ENCODE measurements around the gene CA5A. TPM values are rescaled to one million over a fixed set of nuclear protein-coding genes. Genes with fewer than 3 reads are reported as not detected.
"Not testable (repeated sequence)": the region's sequence is repeated elsewhere in the genome, so short reads cannot be mapped to it uniquely, and the experiment has no call there.

Gene CA5A
- polyA plus RNA-seq, 2 of the 4 experiments (the other 2 are of a cell fraction) = not detected

DNA sequence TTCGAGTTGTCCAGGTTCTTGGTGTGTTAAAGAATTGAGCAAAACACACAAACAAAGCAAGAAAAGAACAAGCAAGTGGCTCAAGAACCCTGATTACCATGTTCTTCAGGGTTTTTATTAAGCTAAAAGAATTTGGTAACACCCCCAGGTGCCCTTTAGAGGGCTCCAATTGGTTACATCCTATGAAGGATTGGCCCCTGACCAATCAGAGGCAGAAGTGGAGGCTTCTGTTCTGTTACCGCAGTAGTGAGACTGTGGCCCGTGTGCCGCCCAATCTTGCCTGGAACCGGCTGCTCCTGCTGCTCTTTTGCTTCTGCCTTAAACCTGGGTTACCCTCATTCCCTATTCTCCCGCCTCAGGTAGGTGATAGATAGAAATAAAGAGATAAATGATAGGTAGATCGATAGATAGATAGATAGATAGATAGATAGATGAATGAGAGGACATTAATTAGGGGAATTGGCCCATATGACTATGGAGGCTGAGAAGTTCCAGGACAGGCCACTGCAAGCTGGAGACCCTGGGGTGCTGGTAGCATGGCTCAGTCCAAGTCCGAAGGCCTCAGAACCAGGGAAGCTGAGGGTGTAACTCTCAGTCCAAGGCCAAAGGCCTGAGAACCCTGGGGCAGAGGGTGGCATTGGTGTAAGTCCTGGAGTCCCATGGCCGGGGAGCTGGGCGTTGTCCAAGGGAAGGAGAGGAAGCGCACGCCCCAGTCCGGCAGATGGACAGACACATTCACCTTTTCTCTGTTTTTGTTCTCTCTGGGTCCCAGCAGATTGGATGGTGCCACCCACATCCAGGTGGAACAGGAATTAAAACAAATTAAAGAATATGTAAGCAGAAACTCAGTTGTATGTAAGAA, 3.5 kb upstream of the CA5A start:
- no peak for FAIRE-seq
- POLR2A ChIA-PET = interaction anchor here (0.8 kb wide), 1 partner anchor 11 kb away, joined by 3 read pairs; the partner anchor contains the start of gene BANP
- 77% methylated on average over 13 of the region's 13 CpGs for WGBS (ENCODE audit: missing lambda C conversion rate)
- Histone ChIP-seq H3K9me3 (no peaks in the 10 kb centered on the region), H3K27ac (no peak overlapping the region), H3K4me1 (no peaks in the 10 kb centered on the region), H3K4me2 (no peak overlapping the region), H3K4me3 (no peak overlapping the region)
- no peak for TF ChIP-seq HOXB5 (CRISPR knock-in tag; IDR thresholded peaks at IDR 0.05)
- no peak for TF ChIP-seq CHD4 (IDR thresholded peaks at IDR 0.05; ENCODE audit: borderline replicate concordance)
- TF ChIP-seq NR3C1 (IDR thresholded peaks at IDR 0.05) = no peak
- no peak for TF ChIP-seq SREBF2 (IDR thresholded peaks at IDR 0.05)
- TF ChIP-seq, protein P1, sequence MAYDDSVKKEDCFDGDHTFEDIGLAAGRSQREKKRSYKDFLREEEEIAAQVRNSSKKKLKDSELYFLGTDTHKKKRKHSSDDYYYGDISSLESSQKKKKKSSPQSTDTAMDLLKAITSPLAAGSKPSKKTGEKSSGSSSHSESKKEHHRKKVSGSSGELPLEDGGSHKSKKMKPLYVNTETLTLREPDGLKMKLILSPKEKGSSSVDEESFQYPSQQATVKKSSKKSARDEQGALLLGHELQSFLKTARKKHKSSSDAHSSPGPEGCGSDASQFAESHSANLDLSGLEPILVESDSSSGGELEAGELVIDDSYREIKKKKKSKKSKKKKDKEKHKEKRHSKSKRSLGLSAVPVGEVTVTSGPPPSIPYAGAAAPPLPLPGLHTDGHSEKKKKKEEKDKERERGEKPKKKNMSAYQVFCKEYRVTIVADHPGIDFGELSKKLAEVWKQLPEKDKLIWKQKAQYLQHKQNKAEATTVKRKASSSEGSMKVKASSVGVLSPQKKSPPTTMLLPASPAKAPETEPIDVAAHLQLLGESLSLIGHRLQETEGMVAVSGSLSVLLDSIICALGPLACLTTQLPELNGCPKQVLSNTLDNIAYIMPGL (CRISPR knock-in tag; IDR thresholded peaks at IDR 0.05; ENCODE audit: borderline replicate concordance) = no peak
- no peak for TF ChIP-seq RARB (CRISPR knock-in tag; IDR thresholded peaks at IDR 0.05)
- no peak for TF ChIP-seq RCOR1 (IDR thresholded peaks at IDR 0.05; ENCODE audit: low read depth, low read length)
- no peak for TF ChIP-seq CBX8 (IDR thresholded peaks at IDR 0.05)
- TF ChIP-seq EHMT2 (IDR thresholded peaks at IDR 0.05; ENCODE audit: low read depth) = no peak
- no peak for TF ChIP-seq MAZ (IDR thresholded peaks at IDR 0.05; ENCODE audit: borderline replicate concordance, low read depth, low read length)
- no peak for TF ChIP-seq MAFK (IDR thresholded peaks at IDR 0.05; ENCODE audit: partially characterized antibody)
- no peak for TF ChIP-seq ZFP36 (IDR thresholded peaks at IDR 0.05; ENCODE audit: borderline replicate concordance, partially characterized antibody)
- no peak for TF ChIP-seq BHLHE40 (IDR thresholded peaks at IDR 0.05; ENCODE audit: low read depth, low read length)
- TF ChIP-seq POLR2A (IDR thresholded peaks at IDR 0.05; ENCODE audit: low read length) = no peak
- TF ChIP-seq RFX5 (IDR thresholded peaks at IDR 0.05) = no peak
- TF ChIP-seq PHF8 (IDR thresholded peaks at IDR 0.05; ENCODE audit: borderline replicate concordance, low read depth) = no peak
- no peak for TF ChIP-seq EHF (CRISPR knock-in tag; IDR thresholded peaks at IDR 0.05)
- TF ChIP-seq FOSL2 (IDR thresholded peaks at IDR 0.05) = no peak
- no peak for TF ChIP-seq FOSL2 (CRISPR knock-in tag; IDR thresholded peaks at IDR 0.05)
- DNase-seq (ENCODE audit: low read depth in 1 of 2, low spot score in 1 of 2) = no peak
- CTCF ChIA-PET = interaction anchor here (0.8 to 1.0 kb wide), 2 partner anchors 11 to 23 kb away, joined by 3 to 4 read pairs; partner anchors contain the start of gene BANP
- ATAC-seq = peak in 1 of 2 experiments; percentile 63; a peak in 3 of 6 replicates

DNA sequence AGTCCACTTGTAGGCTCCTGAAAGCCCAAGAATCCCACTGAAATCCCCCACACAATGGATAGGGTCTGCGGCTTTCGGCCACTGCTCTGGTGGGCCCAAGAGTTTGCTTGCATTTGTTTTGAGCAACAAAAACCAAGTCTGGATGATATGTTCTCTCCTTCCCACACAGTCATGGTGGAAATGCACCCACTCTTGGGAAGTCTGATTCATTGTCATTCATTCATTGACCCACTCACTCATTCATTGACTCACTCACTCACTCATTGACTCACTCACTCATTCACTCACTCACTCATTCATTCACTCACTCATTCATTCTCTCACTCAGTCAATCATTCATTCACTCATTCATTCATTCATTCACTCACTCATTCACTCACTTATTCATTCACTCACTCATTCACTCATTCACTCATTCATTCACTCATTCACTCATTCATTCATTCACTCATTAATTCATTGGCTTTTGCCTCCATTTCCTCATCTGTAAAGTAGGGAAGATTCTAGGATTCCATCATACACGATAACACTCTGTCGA, 2.2 kb upstream of the CA5A start:
- no peaks in the 10 kb centered on the region for H3K9me3 ChIP-seq
- FAIRE-seq (no peak), ATAC-seq (no peak), DNase-seq (ENCODE audit: low read depth in 1 of 2, low spot score in 1 of 2) (no peak)
- CTCF ChIA-PET = interaction anchor here (0.6 kb wide), 1 partner anchor 8 kb away, joined by 3 read pairs; no protein-coding TSS in a partner anchor
- 85% methylated on average over 4 of the region's 4 CpGs for WGBS (ENCODE audit: missing lambda C conversion rate)
- TF ChIP-seq, protein P2, sequence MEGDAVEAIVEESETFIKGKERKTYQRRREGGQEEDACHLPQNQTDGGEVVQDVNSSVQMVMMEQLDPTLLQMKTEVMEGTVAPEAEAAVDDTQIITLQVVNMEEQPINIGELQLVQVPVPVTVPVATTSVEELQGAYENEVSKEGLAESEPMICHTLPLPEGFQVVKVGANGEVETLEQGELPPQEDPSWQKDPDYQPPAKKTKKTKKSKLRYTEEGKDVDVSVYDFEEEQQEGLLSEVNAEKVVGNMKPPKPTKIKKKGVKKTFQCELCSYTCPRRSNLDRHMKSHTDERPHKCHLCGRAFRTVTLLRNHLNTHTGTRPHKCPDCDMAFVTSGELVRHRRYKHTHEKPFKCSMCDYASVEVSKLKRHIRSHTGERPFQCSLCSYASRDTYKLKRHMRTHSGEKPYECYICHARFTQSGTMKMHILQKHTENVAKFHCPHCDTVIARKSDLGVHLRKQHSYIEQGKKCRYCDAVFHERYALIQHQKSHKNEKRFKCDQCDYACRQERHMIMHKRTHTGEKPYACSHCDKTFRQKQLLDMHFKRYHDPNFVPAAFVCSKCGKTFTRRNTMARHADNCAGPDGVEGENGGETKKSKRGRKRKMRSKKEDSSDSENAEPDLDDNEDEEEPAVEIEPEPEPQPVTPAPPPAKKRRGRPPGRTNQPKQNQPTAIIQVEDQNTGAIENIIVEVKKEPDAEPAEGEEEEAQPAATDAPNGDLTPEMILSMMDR (IDR thresholded peaks at IDR 0.05) = no peak
- TF ChIP-seq RFX5 (IDR thresholded peaks at IDR 0.05) = no peak
- TF ChIP-seq CBX2 (IDR thresholded peaks at IDR 0.05; ENCODE audit: borderline replicate concordance, low read depth) = no peak
- no peak for TF ChIP-seq HEYL (CRISPR knock-in tag; IDR thresholded peaks at IDR 0.05)
- H3K4me1 ChIP-seq = no peaks in the 10 kb centered on the region
- no peak overlapping the region for H3K4me3 ChIP-seq
- POLR2A ChIA-PET = no interaction called here
- H3K4me2 ChIP-seq = no peak overlapping the region
- no peak overlapping the region for H3K27ac ChIP-seq

DNA sequence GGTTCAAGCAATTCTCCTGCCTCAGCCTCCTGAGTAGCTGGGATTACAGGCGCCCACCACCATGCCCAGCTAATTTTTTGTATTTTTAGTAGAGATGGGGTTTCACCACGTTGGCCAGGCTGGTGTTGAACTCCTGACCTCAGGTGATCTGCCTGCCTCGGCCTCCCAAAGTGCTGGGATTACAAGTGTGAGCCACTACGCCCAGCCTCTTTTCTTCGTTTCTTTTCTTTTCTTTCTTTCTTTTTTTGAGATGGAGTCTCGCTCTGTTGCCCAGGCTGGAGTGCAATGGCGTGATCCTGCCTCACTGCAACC, 858 bp upstream of the CA5A start:
- H3K27ac ChIP-seq; DNase-seq (ENCODE audit: low read depth in 1 of 2, low spot score in 1 of 2); H3K4me2 ChIP-seq; POLR2A ChIA-PET; H3K9me3 ChIP-seq; H3K4me1 ChIP-seq; ATAC-seq; FAIRE-seq; H3K4me3 ChIP-seq: not testable (repeated sequence)
- WGBS (ENCODE audit: missing lambda C conversion rate) = 56% methylated on average over 7 of the region's 7 CpGs
- CTCF ChIA-PET = interaction anchor here (1.9 kb wide), 1 partner anchor 10 kb away, joined by 3 read pairs; no protein-coding TSS in a partner anchor

DNA sequence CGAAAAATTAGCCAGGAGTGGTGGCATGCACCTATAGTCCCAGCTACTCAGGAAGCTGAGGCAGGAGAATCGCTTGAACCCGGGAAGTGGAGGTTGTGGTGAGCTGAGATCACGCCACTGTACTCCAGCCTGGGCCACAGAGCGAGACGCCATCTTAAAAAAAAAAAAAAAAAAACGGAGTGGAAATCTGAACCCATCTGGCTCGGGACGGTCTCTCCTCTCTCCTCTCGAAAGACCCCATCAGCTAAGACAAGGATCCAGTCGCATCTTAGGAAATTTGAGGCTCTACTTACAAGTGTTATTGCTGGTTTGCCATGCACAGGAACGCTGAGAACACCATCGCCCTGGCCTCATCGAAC, 334 bp downstream of the CA5A start:
- H3K4me1 ChIP-seq; FAIRE-seq; H3K4me2 ChIP-seq; H3K4me3 ChIP-seq; H3K9me3 ChIP-seq; POLR2A ChIA-PET; H3K27ac ChIP-seq; DNase-seq (ENCODE audit: low read depth in 1 of 2, low spot score in 1 of 2); ATAC-seq: not testable (repeated sequence)
- CTCF ChIA-PET = interaction anchor here (1.0 to 1.9 kb wide), 2 partner anchors 8 to 300 kb away, joined by 3 read pairs; no protein-coding TSS in a partner anchor
- 69% methylated on average over 14 of the region's 14 CpGs for WGBS (ENCODE audit: missing lambda C conversion rate)

DNA sequence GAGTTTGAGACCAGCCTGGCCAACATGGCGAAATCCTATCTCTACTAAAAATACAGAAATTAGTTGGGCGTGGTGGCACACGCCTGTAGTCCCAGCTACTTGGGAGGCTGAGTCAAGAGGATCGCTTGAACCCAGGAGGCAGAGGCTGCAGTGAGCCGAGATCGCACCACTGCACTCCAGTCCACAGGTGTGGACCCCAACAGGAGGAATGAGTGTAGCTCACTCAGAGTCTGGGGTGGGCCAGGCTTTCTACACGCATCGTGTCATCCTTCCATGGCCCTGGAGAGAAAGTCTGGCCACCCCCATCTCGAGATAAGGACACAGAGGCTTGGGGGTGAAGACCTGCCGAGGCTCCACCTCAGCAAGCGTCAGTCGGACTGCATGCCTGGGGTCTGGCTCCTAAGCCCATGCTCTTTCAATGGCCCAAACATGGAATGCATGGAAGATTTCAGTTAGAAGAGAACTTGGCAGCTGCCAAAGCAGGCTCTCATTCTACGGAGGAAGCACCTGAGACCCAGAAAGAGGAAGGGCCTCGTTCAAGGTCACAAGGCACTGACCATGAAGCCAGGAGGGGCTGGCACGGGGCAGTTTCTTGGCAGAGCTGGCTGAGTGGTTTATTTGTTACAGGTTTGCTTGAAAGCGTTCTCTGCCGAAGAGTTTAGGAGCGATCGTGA, 1.4 kb downstream of the CA5A start:
- ATAC-seq; POLR2A ChIA-PET; DNase-seq (ENCODE audit: low read depth in 1 of 2, low spot score in 1 of 2); FAIRE-seq; H3K4me2 ChIP-seq; H3K9me3 ChIP-seq; H3K4me3 ChIP-seq; H3K4me1 ChIP-seq; H3K27ac ChIP-seq: not testable (repeated sequence)
- WGBS (ENCODE audit: missing lambda C conversion rate) = 71% methylated on average over 17 of the region's 19 CpGs
- CTCF ChIA-PET = interaction anchor here (1.0 to 1.1 kb wide), 2 partner anchors 25 to 63 kb away, joined by 3 read pairs; no protein-coding TSS in a partner anchor

Data from A549 (cell line).